Frontal cortex (tissue), 4 donors: ENCODE measurements around the gene PCDHGB4. TPM values are rescaled to one million over a fixed set of nuclear protein-coding genes. Genes with fewer than 3 reads are reported as not detected.
"Not testable (repeated sequence)": the region's sequence is repeated elsewhere in the genome, so short reads cannot be mapped to it uniquely, and the experiment has no call there.

Experiments used
- DNase-seq, 2 donors: peaks; one replicate each; pipeline ENCODE4 v3.0.0; 2012; ENCODE audit warnings: low spot score in 2 of 2
- FAIRE-seq: peaks from 2 replicates; lab custom pipeline; 2012; peaks lifted over from hg19 to GRCh38; lab: Jason Lieb, UNC
- total RNA-seq: library from RNA; depleted of rRNA; stranded (reverse); fragments of >200 nt; gene quantifications from one replicate; pipeline ENCODE4 v1.2.3, GENCODE V29; 2014
- donor health status: control.
- donor health status: control.
- donor health status: control.

Gene PCDHGB4
- 8.6 TPM for total RNA-seq

GRCh38 chr5:141387557-141388311 lies at the start of gene PCDHGB4:
TSS of gene PCDHGB4 (plus strand) at chr5:141387698. CDS start at chr5:141387885, 187 bp downstream.
- DNase-seq, FAIRE-seq: not testable (repeated sequence)

DNA sequence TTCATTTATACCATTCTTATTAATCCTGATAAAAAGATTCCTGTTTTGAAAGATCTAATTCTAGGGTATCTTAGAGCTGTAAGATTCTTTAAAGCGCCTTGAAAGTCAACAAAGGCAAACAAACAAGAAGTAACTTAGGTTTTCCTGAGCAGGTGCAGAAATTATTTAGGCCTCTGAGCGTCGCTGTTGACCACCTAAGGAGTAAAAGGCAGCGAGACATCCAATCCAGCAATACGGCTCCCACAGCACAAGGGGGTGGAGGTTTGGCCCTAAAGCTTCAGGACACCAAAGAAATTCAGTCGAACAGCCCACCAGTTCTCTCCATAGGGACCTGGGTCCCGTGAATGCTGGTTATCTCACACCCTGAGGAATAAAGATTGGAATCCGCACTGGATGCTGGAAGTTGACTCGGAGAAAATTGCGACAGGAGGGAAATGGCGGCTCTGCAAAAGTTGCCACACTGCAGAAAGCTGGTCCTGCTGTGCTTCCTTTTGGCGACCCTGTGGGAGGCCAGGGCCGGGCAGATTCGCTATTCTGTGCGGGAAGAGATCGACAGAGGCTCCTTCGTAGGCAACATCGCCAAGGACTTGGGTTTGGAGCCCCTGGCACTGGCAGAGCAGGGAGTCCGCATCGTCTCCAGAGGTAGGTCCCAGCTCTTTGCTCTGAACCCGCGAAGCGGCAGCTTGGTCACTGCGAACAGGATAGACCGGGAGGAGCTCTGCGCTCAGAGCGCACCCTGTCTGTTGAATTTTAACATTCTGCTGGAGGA lies 48.8 kb upstream of the PCDHGB4 start, which contains the start of gene PCDHGA2:
Gene PCDHGA2, plus strand, starts transcription at position 223 of the 769 bp plus-strand sequence.
- DNase-seq: no peak
- no peak for FAIRE-seq

GRCh38 chr5:141340781-141341354 lies 46.6 kb upstream of the PCDHGB4 start:
- FAIRE-seq, DNase-seq: not testable (repeated sequence)

- FAIRE-seq: no peak
Measured at GRCh38 chr5:141342773-141343172, 44.7 kb upstream of the PCDHGB4 start.

DNA sequence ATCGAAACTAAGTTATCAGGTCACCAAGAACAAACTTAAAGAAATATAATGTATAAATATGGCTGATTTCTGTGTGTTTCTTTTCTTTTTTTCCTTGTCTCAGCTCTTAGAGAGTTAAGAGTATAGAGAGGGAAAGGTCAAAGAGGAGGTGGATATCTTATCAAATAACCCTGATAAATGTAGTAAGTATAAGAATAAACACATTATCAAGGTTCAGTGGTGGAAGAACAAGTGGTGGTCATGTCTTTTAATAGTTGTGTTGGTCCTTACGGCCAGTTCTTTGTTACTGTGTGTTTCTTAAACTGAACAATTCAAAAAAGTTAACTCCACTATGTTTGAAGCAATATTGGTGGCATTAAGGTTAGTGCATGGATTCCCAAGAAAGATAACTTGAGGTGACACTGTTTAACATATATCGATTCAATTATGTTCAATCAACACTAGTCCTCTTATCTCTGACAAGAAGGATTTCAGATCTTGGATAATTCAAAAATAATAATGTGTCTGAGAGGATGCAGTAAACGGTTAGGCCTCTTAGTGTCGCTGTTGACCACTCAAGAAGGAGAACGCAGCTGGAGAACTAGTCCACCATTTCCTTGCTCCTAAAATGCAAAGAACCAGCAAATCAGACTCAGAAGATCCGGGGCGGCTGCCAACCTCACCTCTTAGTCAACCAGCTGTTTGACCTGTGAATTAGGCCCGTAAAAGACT lies 44.1 kb upstream of the PCDHGB4 start, which contains the start of gene PCDHGA3:
Gene PCDHGA3, plus strand, starts transcription at position 588 of the 711 bp plus-strand sequence. CDS start 205 bp downstream, outside the sequence.
- no peak for FAIRE-seq
- no peak for DNase-seq

More at GRCh38 chr5:141342773-141343172, 44.7 kb upstream of the PCDHGB4 start:
- no peak for DNase-seq

- no peak for FAIRE-seq
- DNase-seq: no peak
Measured at GRCh38 chr5:141343953-141344463, 43.5 kb upstream of the PCDHGB4 start.

- FAIRE-seq: no peak
Measured at GRCh38 chr5:141345327-141345726, 42.2 kb upstream of the PCDHGB4 start.

GRCh38 chr5:141346017-141346416 lies 41.5 kb upstream of the PCDHGB4 start:
- not testable (repeated sequence) for FAIRE-seq, DNase-seq

More at GRCh38 chr5:141345327-141345726, 42.2 kb upstream of the PCDHGB4 start:
- no peak for DNase-seq

- DNase-seq: peak in 1 of 2 donors; percentile 58
- FAIRE-seq: no peak
Measured at GRCh38 chr5:141349917-141350619, 37.4 kb upstream of the PCDHGB4 start, which contains the start of gene PCDHGB1. TSS of gene PCDHGB1 (plus strand) at chr5:141350099. CDS start at chr5:141350261, 162 bp downstream.

GRCh38 chr5:141351591-141351990 lies 35.9 kb upstream of the PCDHGB4 start:
- DNase-seq (no peak), FAIRE-seq (no peak)

DNA sequence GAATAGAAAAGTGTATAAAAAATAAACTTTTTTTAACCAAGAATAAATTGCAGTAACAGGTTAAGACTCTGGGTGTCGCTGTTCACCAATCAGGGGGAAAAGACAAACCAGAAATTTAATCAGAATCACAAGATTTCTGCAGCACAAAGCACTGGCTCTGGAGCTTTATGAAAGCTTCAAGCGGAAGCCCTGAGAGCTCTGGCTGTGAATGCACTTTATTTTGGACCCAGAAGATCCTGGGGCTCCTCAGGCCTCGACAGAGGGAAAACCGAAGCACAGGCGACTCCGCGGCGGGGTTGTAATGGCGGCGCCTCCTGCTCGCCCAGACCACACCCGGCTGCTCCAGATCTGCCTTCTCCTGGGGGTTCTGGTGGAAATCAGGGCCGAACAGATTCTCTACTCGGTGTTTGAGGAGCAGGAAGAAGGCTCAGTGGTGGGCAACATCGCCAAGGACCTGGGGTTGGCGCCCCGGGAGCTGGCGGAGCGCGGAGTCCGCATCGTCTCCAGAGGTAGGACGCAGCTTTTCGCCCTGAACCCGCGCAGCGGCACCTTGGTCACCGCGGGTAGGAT lies 32.5 kb upstream of the PCDHGB4 start, which contains the start of gene PCDHGA4:
Gene PCDHGA4, plus strand, starts transcription at position 122 of the 570 bp plus-strand sequence. Its CDS starts 87 bp downstream, at position 209.
- DNase-seq (no peak), FAIRE-seq (no peak)

DNA sequence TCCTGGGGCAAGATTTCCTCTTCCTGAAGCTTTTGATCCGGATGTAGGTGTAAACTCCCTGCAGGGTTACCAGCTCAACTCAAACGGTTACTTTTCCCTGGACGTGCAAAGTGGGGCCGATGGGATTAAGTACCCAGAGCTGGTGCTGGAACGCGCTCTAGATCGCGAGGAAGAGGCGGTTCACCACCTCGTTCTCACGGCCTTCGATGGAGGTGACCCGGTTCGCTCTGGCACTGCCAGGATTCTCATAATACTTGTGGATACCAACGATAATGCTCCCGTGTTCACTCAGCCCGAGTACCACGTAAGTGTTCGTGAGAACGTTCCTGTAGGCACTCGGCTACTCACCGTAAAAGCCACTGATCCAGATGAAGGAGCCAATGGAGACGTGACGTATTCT lies 31.9 kb upstream of the PCDHGB4 start:
- DNase-seq: no peak
- no peak for FAIRE-seq

DNA sequence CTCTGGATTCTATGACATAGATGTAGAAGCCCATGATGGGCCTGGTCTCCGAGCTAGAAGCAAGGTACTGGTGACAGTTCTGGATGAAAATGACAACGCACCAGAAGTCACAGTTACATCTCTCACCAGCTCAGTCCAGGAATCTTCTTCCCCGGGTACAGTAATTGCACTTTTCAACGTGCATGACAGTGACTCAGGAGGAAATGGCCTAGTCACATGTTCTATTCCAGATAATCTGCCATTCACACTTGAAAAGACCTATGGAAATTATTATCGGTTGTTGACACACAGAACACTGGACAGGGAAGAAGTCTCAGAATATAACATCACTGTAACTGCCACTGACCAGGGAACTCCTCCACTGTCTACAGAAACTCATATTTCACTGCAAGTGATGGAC lies 31.4 kb upstream of the PCDHGB4 start:
- FAIRE-seq: no peak

GRCh38 chr5:141356950-141357349 lies 30.5 kb upstream of the PCDHGB4 start:
- no peak for DNase-seq
- no peak for FAIRE-seq

More for the DNA sequence above, 31.4 kb upstream of the PCDHGB4 start:
- DNase-seq: no peak

DNA sequence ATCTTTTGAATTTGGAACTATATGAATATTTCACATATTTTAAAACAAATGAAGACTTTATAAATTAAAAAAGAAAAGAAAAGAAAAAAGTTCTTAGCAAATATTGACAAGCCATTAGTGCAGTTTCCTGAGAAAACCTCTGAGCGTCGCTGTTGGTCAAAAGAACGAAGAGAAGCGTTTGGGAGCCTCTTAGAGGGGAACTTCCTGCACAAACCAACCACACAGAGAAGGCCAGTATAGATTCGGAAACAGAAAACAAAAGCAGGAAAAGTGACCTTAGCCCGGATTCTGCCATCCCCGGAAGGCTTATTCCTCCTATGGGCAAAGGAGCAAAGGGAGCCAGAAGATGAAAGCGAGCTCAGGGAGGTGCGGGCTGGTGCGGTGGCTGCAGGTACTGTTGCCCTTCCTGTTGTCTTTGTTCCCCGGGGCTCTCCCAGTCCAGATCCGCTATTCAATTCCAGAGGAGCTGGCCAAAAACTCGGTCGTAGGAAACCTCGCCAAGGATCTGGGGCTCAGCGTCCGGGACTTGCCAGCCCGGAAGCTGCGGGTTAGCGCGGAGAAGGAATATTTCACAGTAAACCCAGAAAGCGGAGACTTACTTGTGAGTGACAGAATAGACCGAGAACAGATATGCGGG lies 27.6 kb upstream of the PCDHGB4 start, which contains the start of gene PCDHGB2:
Gene PCDHGB2, plus strand, starts transcription at position 205 of the 637 bp plus-strand sequence. Its CDS starts 142 bp downstream, at position 347.
- no peak for FAIRE-seq
- DNase-seq: no peak

DNA sequence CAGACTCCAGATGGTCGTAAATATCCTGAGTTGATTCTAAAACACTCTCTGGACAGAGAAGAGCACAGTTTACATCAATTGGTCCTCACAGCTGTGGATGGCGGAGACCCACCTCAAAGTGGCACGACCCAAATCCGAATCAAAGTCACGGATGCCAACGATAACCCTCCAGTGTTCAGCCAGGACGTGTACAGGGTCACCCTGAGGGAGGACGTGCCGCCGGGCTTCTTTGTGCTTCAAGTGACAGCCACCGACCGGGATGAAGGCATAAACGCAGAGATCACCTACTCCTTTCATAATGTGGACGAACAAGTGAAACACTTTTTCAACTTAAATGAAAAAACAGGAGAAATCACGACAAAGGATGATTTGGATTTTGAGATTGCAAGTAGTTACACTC lies 26.8 kb upstream of the PCDHGB4 start:
- no peak for DNase-seq
- FAIRE-seq: no peak

GRCh38 chr5:141362719-141363118 lies 24.8 kb upstream of the PCDHGB4 start:
- FAIRE-seq: no peak

More at GRCh38 chr5:141362719-141363118, 24.8 kb upstream of the PCDHGB4 start:
- no peak for DNase-seq
